Mesendoderm (in vitro differentiated cells): ENCODE data around the gene TRABD2B.

Source experiments
- DNase-seq: peaks from one replicate; pipeline ENCODE4 v3.0.0; 2013
- H2AK5ac ChIP-seq: 2 replicates; pipeline ENCODE4 v1.6.1; 2013; ENCODE audit warnings: low read length, inconsistent platforms
- H2BK120ac ChIP-seq: 2 replicates; pipeline ENCODE4 v1.6.1; 2013; ENCODE audit warnings: low read depth, mild to moderate bottlenecking, low read length, moderate library complexity, mixed read lengths
- H2BK15ac ChIP-seq: replicated peaks from 2 replicates; pipeline ENCODE4 v1.6.1; 2013; ENCODE audit warnings: low read depth, mild to moderate bottlenecking, moderate library complexity
- H2BK5ac ChIP-seq: 2 replicates; pipeline ENCODE4 v1.6.1; 2013; ENCODE audit warnings: low read length, inconsistent platforms
- H3K18ac ChIP-seq: 2 replicates; pipeline ENCODE4 v1.6.1; 2013; ENCODE audit warnings: mild to moderate bottlenecking, low read length, mixed read lengths
- H3K23ac ChIP-seq: one replicate; pipeline ENCODE4 v1.6.1; 2013; ENCODE audit warnings: low read length
- H3K27ac ChIP-seq: 2 replicates; pipeline ENCODE4 v1.5.1; 2013; ENCODE audit warnings: low read depth, mild to moderate bottlenecking, inconsistent platforms, low read length, moderate library complexity
- H3K27me3 ChIP-seq: 2 replicates; pipeline ENCODE4 v1.6.1; 2013; ENCODE audit warnings: low read length, control low read depth, mild to moderate bottlenecking, inconsistent platforms; ENCODE audit not compliant: insufficient read depth, poor library complexity
- H3K36me3 ChIP-seq: 2 replicates; pipeline ENCODE4 v1.6.1; 2013; ENCODE audit warnings: low read length, inconsistent platforms; ENCODE audit not compliant: control insufficient read depth, insufficient read depth
- H3K4ac ChIP-seq: one replicate; pipeline ENCODE4 v1.6.1; 2013; ENCODE audit warnings: low read depth, mild to moderate bottlenecking, low read length, moderate library complexity
- H3K4me1 ChIP-seq: 2 replicates; pipeline ENCODE4 v1.6.1; 2013; ENCODE audit warnings: low read depth, low read length, inconsistent platforms; ENCODE audit not compliant: control insufficient read depth
- H3K4me2 ChIP-seq: 2 replicates; pipeline ENCODE4 v1.6.1; 2013; ENCODE audit warnings: low read length
- H3K4me3 ChIP-seq: 2 replicates; pipeline ENCODE4 v1.5.1; 2013; ENCODE audit warnings: mild to moderate bottlenecking, low read length
- H3K56ac ChIP-seq: one replicate; pipeline ENCODE4 v1.6.1; 2013; ENCODE audit warnings: low read length
- H3K79me1 ChIP-seq: 2 replicates; pipeline ENCODE4 v1.6.1; 2013; ENCODE audit warnings: low read length, inconsistent platforms
- H3K79me2 ChIP-seq: 2 replicates; pipeline ENCODE4 v1.6.1; 2013; ENCODE audit warnings: mild to moderate bottlenecking, low read length; ENCODE audit not compliant: control insufficient read depth, insufficient read depth
- H3K9ac ChIP-seq: 2 replicates; pipeline ENCODE4 v1.6.1; 2013; ENCODE audit warnings: low read length, inconsistent platforms
- H4K5ac ChIP-seq: one replicate; pipeline ENCODE4 v1.6.1; 2013; ENCODE audit warnings: low read length
- H4K8ac ChIP-seq: one replicate; pipeline ENCODE4 v1.6.1; 2013; ENCODE audit warnings: low read depth, mild to moderate bottlenecking, control low read depth, low read length, moderate library complexity
- WGBS: extraction: QIAGEN DNeasy Blood & Tissue Kit; methylation state at CpG from one replicate; pipeline ENCODE4 v1.1.7; 2013; ENCODE audit warnings: low lambda C conversion rate, missing lambda C conversion rate; ENCODE audit not compliant: insufficient coverage; ENCODE audit errors: extremely low coverage; 5-methylcytosine and 5-hydroxymethylcytosine counted together

TRABD2B gene

GRCh38 chr1:47930210-47930840 is 66.9 kb downstream of the TRABD2B start:
- H3K4me1 ChIP-seq, result no peaks in the 10 kb centered on the region
- no peak overlapping the region for H4K8ac ChIP-seq
- no peak overlapping the region for H3K56ac ChIP-seq
- no CpG with 5 or more reads among the region's 7 CpGs for WGBS
- H3K36me3 ChIP-seq, result no peaks in the 10 kb centered on the region
- H3K27ac ChIP-seq, result no peak overlapping the region
- H4K5ac ChIP-seq, result no peak overlapping the region
- H2BK15ac ChIP-seq, result no peak overlapping the region
- H3K79me1 ChIP-seq, result no peaks in the 10 kb centered on the region
- no peak overlapping the region for H3K4me3 ChIP-seq
- no peaks in the 10 kb centered on the region for H3K27me3 ChIP-seq
- H3K23ac ChIP-seq, result no peak overlapping the region
- H3K4me2 ChIP-seq, result no peak overlapping the region
- H2BK5ac ChIP-seq, result no peak overlapping the region
- H3K9ac ChIP-seq, result no peak overlapping the region
- H3K4ac ChIP-seq, result no peak overlapping the region
- no peak overlapping the region for H2BK120ac ChIP-seq
- no peak overlapping the region for H2AK5ac ChIP-seq
- H3K79me2 ChIP-seq, result no peaks in the 10 kb centered on the region
- H3K18ac ChIP-seq, result no peak overlapping the region
- DNase-seq, result no peak

GRCh38 chr1:47927165-47927564 is 70.0 kb downstream of the TRABD2B start:
- no peaks in the 10 kb centered on the region for H3K79me1 ChIP-seq
- H3K4ac ChIP-seq, result no peak overlapping the region
- H2BK120ac ChIP-seq, result no peak overlapping the region
- no peak overlapping the region for H3K23ac ChIP-seq
- no peak overlapping the region for H3K4me3 ChIP-seq
- no peak overlapping the region for H3K4me2 ChIP-seq
- no peak overlapping the region for H3K9ac ChIP-seq
- no peak overlapping the region for H3K27ac ChIP-seq
- no peak overlapping the region for H2BK15ac ChIP-seq
- no peaks in the 10 kb centered on the region for H3K27me3 ChIP-seq
- H4K5ac ChIP-seq, result no peak overlapping the region
- WGBS, result no CpG with 5 or more reads among the region's 6 CpGs
- no peak overlapping the region for H3K56ac ChIP-seq
- H2AK5ac ChIP-seq, result no peak overlapping the region
- H3K79me2 ChIP-seq, result no peaks in the 10 kb centered on the region
- H3K36me3 ChIP-seq, result no peaks in the 10 kb centered on the region
- no peak for DNase-seq
- H3K4me1 ChIP-seq, result no peaks in the 10 kb centered on the region
- no peak overlapping the region for H3K18ac ChIP-seq
- no peak overlapping the region for H2BK5ac ChIP-seq
- no peak overlapping the region for H4K8ac ChIP-seq

GRCh38 chr1:47926461-47926999 is 70.7 kb downstream of the TRABD2B start:
- H3K9ac ChIP-seq, result no peak overlapping the region

GRCh38 chr1:47924270-47925048 is 72.7 kb downstream of the TRABD2B start:
- Histone ChIP-seq H3K23ac (no peak overlapping the region), H2BK120ac (no peak overlapping the region), H3K18ac (no peak overlapping the region), H4K5ac (no peak overlapping the region), H3K4me3 (no peak overlapping the region), H2BK15ac (no peak overlapping the region), H2BK5ac (no peak overlapping the region), H3K79me2 (no peaks in the 10 kb centered on the region), H3K4ac (no peak overlapping the region), H3K27ac (no peak overlapping the region), H3K4me1 (no peaks in the 10 kb centered on the region), H2AK5ac (no peak overlapping the region), H3K79me1 (no peaks in the 10 kb centered on the region), H4K8ac (no peak overlapping the region), H3K36me3 (no peaks in the 10 kb centered on the region), H3K4me2 (no peak overlapping the region), H3K27me3 (no peaks in the 10 kb centered on the region), H3K56ac (no peak overlapping the region), H3K9ac (no peak overlapping the region)
- DNase-seq, result peak; percentile 14
- no CpG with 5 or more reads among the region's 7 CpGs for WGBS

More at GRCh38 chr1:47926461-47926999, 70.7 kb downstream of the TRABD2B start:
- Histone ChIP-seq H3K36me3 (no peaks in the 10 kb centered on the region), H2AK5ac (no peak overlapping the region), H2BK15ac (no peak overlapping the region), H3K4me1 (no peaks in the 10 kb centered on the region), H3K23ac (no peak overlapping the region), H3K18ac (no peak overlapping the region), H3K27me3 (no peaks in the 10 kb centered on the region), H4K8ac (no peak overlapping the region), H3K27ac (no peak overlapping the region), H3K4me3 (no peak overlapping the region), H2BK5ac (no peak overlapping the region), H3K56ac (no peak overlapping the region), H3K4ac (no peak overlapping the region), H3K79me1 (no peaks in the 10 kb centered on the region), H3K79me2 (no peaks in the 10 kb centered on the region), H4K5ac (no peak overlapping the region), H2BK120ac (no peak overlapping the region), H3K4me2 (no peak overlapping the region)
- WGBS, result no CpG with 5 or more reads among the region's 2 CpGs
- DNase-seq, result no peak

- no peak for DNase-seq
- Histone ChIP-seq H2BK15ac (no peak overlapping the region), H2BK5ac (no peak overlapping the region), H3K23ac (no peak overlapping the region), H3K27ac (no peak overlapping the region), H3K4me2 (no peak overlapping the region), H3K4me1 (no peaks in the 10 kb centered on the region), H3K79me1 (no peaks in the 10 kb centered on the region), H3K27me3 (no peaks in the 10 kb centered on the region), H3K18ac (no peak overlapping the region), H4K8ac (no peak overlapping the region), H3K36me3 (no peaks in the 10 kb centered on the region), H4K5ac (no peak overlapping the region), H3K79me2 (no peaks in the 10 kb centered on the region), H3K9ac (no peak overlapping the region), H2BK120ac (no peak overlapping the region), H3K4ac (no peak overlapping the region), H2AK5ac (no peak overlapping the region), H3K56ac (no peak overlapping the region), H3K4me3 (no peak overlapping the region)
- WGBS, result no CpG with 5 or more reads among the region's 4 CpGs
Observed at GRCh38 chr1:47921935-47922415, 75.2 kb downstream of the TRABD2B start.
